HCT116 (cell line): Measurements from ENCODE around the gene ACOX3. TPM values are rescaled to one million over a fixed set of nuclear protein-coding genes. Genes with fewer than 3 reads are reported as not detected.

Source experiments
- ATAC-seq: fragments of 200-7000 bp; cut with Tn5 transposase; 2 replicates; pipeline ENCODE4 v1.9.1; 2020; ENCODE audit warnings: mild to moderate bottlenecking, moderate library complexity
- BruUV-seq: library from RNA; stranded (reverse); fragments of 400-500 nt; replicated peaks from 2 replicates; lab custom pipeline; 2021; lab: Mats Ljungman, UMichigan
- CTCF ChIA-PET: fragments of 300-600 bp; sonication (Branson Sonifier 250); formaldehyde crosslinking; loops from one replicate; lab custom pipeline; 2021; ENCODE audit warnings: antibody characterized with exemption; lab: Charles Lee
- POLR2A ChIA-PET: fragments of 300-600, 350-600 bp; sonication (Branson Sonifier 250); formaldehyde crosslinking; loops from one replicate; lab custom pipeline; 2021; ENCODE audit warnings: antibody characterized with exemption; lab: Charles Lee
- RAD21 ChIA-PET, 2 experiments: fragments of 300-600 bp; sonication (Branson Sonifier 250); formaldehyde crosslinking; loops; one replicate each; lab custom pipeline; 2023; ENCODE audit warnings: low total read pairs in 2 of 2; ENCODE audit not compliant: uncharacterized antibody in 2 of 2, unreplicated experiment in 2 of 2, low non-redundant PET in 1 of 2; lab: Charles Lee
- DNase-seq: peaks from one replicate; pipeline ENCODE4 v3.0.0-alpha.2; 2010; ENCODE audit warnings: low read depth, low spot score
- H2AFZ ChIP-seq: fragments of 200-600 bp; shearing (Covaris generic), sonication (generic); 2 replicates; pipeline ENCODE4 v1.6.1; 2017; ENCODE audit warnings: low read depth, mixed run types, mixed read lengths, antibody characterized with exemption, low read length; ENCODE audit not compliant: poor library complexity, severe bottlenecking
- H3K27ac ChIP-seq: 2 replicates; pipeline ENCODE4 v1.5.1; 2012; ENCODE audit warnings: low read depth, low read length
- H3K27me3 ChIP-seq: fragments of 200-600 bp; sonication (generic); 2 replicates; pipeline ENCODE4 v1.6.1; 2016; ENCODE audit warnings: mixed run types, low read length, mixed read lengths; ENCODE audit not compliant: insufficient read depth
- H3K36me3 ChIP-seq, 2 experiments: fragments of 200-500 bp in 1 of 2; fragments of 200-600 bp in 1 of 2; sonication (Bioruptor generic) in 1 of 2; sonication (generic) in 1 of 2; 2 replicates each; pipeline versions ENCODE4 v1.5.1 to v1.6.1; 2014 to 2016; ENCODE audit warnings: low read length in 2 of 2, inconsistent platforms in 1 of 2, mixed read lengths in 1 of 2, mixed run types in 1 of 2; ENCODE audit not compliant: insufficient read depth in 2 of 2, control insufficient read depth in 1 of 2
- H3K4me1 ChIP-seq, 2 experiments: fragments of 200-600 bp in 1 of 2; sonication (generic) in 1 of 2; 2 replicates each; pipeline versions ENCODE4 v1.5.1 to v1.6.1; 2012 to 2017; ENCODE audit warnings: low read length in 2 of 2, inconsistent platforms in 1 of 2, mild to moderate bottlenecking in 1 of 2, mixed read lengths in 1 of 2, mixed run types in 1 of 2, moderate library complexity in 1 of 2; ENCODE audit not compliant: insufficient read depth in 2 of 2, control insufficient read depth in 1 of 2
- H3K4me2 ChIP-seq: fragments of 200-600 bp; sonication (generic); 2 replicates; pipeline ENCODE4 v1.6.1; 2017; ENCODE audit warnings: mixed run types, low read length, mixed read lengths
- H3K4me3 ChIP-seq, 2 experiments: fragments of 200-600 bp in 1 of 2; sonication (generic) in 1 of 2; replicated peaks in 1 of 2; 2 replicates each; pipeline ENCODE4 v1.5.1; 2011 to 2016; ENCODE audit warnings: low read length in 2 of 2, control low read depth in 1 of 2, low read depth in 1 of 2, mild to moderate bottlenecking in 1 of 2, mixed read lengths in 1 of 2, mixed run types in 1 of 2
- H3K79me2 ChIP-seq: fragments of 200-600 bp; sonication (generic); 2 replicates; pipeline ENCODE4 v1.6.1; 2017; ENCODE audit warnings: mild to moderate bottlenecking, mixed run types, low read length, moderate library complexity, mixed read lengths; ENCODE audit not compliant: insufficient read depth
- H3K9ac ChIP-seq: fragments of 200-600 bp; sonication (generic); 2 replicates; pipeline ENCODE4 v1.6.1; 2016; ENCODE audit warnings: low read length, mixed read lengths
- H3K9me2 ChIP-seq: fragments of 200-600 bp; sonication (generic), shearing (Covaris generic); 2 replicates; pipeline ENCODE4 v1.6.1; 2017; ENCODE audit warnings: mixed run types, mild to moderate bottlenecking, moderate library complexity; ENCODE audit not compliant: insufficient read depth
- H3K9me3 ChIP-seq, 2 experiments: fragments of 200-500 bp in 1 of 2; fragments of 200-600 bp in 1 of 2; sonication (Bioruptor generic) in 1 of 2; sonication (generic) in 1 of 2; 2 replicates each; pipeline ENCODE4 v1.6.1; 2014 to 2017; ENCODE audit warnings: low read length in 2 of 2, mixed read lengths in 2 of 2, inconsistent platforms in 1 of 2, low read depth in 1 of 2, mild to moderate bottlenecking in 1 of 2, mixed run types in 1 of 2, moderate library complexity in 1 of 2; ENCODE audit not compliant: control insufficient read depth in 1 of 2, insufficient read depth in 1 of 2
- H4K20me1 ChIP-seq: fragments of 200-600 bp; sonication (generic), shearing (Covaris generic); 2 replicates; pipeline ENCODE4 v1.6.1; 2017; ENCODE audit warnings: mixed run types, mild to moderate bottlenecking, moderate library complexity; ENCODE audit not compliant: insufficient read depth
- CEBPB ChIP-seq: IDR thresholded peaks from 2 replicates; pipeline ENCODE4 v1.6.1; 2012; ENCODE audit warnings: low read depth
- EZH2 ChIP-seq: fragments of 200-600 bp; sonication (generic); IDR thresholded peaks from 2 replicates; pipeline ENCODE4 v1.6.1; 2017; ENCODE audit warnings: antibody characterized with exemption, mixed run types
- EZH2phosphoT487 ChIP-seq: fragments of 200-600 bp; IDR thresholded peaks from 2 replicates; pipeline ENCODE4 v1.6.1; 2018; ENCODE audit warnings: antibody characterized with exemption, borderline replicate concordance
- FOSL1 ChIP-seq: IDR thresholded peaks from 2 replicates; pipeline ENCODE4 v1.6.1; 2012; ENCODE audit warnings: low read depth
- POLR2A ChIP-seq: IDR thresholded peaks from 2 replicates; pipeline ENCODE4 v1.7.0; 2011; ENCODE audit warnings: borderline replicate concordance; ENCODE audit not compliant: insufficient read depth, insufficient read length; ENCODE audit errors: extremely low read depth
- POLR2AphosphoS5 ChIP-seq: IDR thresholded peaks from 2 replicates; pipeline ENCODE4 v1.6.1; 2011; ENCODE audit warnings: mild to moderate bottlenecking, low read depth, low read length, moderate library complexity
- ZFX ChIP-seq: fragments of 450-650 bp; IDR thresholded peaks from 2 replicates; pipeline ENCODE4 v1.6.1; 2017
- ZNF274 ChIP-seq: fragments of 200-500 bp; sonication (Bioruptor generic); IDR thresholded peaks from 2 replicates; pipeline ENCODE4 v1.6.1; 2014; ENCODE audit warnings: mild to moderate bottlenecking, low read depth, low read length, inconsistent platforms
- intact Hi-C: fragments of 100-400 bp; cut with micrococcal nuclease; formaldehyde crosslinking; loops from 2 replicates; pipeline ENCODE4 v1.10.0; 2022
- total RNA-seq: library from RNA; stranded (reverse); gene quantifications from one replicate; pipeline ENCODE4 v1.2.1, GENCODE V29; 2021; ENCODE audit not compliant: unreplicated experiment
- TF ChIP-seq, protein P1 (sequence below): IDR thresholded peaks from 2 replicates; pipeline ENCODE4 v1.6.1; 2011; ENCODE audit warnings: mild to moderate bottlenecking, low read length, moderate library complexity; ENCODE audit not compliant: insufficient replicate concordance; ENCODE audit errors: extremely low read depth
- TF ChIP-seq, protein P2 (sequence below): IDR thresholded peaks from 2 replicates; pipeline ENCODE4 v1.6.1; 2012

Gene ACOX3
- total RNA-seq, 1 experiment from 2014 or later, result 16.9 TPM

DNA sequence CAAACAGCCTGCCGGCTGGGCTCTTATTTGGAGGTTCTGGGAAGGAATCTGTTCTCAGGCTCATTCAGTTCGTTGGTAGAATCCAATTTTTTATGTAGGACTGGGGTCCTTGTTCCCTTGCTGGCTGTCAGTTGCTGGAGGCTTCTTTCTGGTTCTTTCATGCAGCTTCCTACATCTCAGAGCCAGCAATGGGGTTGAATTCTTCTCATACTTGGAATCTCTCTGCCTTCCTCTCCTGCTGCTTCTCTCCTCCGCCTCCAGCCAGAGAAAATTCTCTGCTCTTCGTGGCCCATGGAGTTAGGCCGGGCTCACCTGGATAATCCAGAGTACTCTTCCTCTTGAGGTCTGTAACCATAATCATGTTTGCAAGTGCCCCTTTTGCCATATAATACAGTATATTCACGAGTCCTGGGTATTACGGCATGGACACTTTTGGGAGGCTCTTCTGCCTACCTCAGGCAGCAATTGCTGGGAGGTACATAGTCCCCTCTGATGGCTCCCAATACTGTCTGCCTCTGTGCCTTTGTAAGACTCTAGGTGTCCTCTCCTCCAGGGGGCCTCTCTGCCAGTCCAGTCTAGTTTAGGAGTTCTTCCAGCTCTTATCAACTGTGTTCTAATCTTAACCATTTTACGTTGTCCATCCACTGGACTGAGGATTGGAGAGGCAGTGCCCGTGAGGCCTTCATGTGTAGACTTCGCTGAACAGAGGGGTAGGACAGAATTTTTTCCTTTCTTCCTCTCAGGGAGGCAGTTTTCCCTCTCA is 2.3 kb upstream of the ACOX3 start (continued):
- TF ChIP-seq, protein P1, sequence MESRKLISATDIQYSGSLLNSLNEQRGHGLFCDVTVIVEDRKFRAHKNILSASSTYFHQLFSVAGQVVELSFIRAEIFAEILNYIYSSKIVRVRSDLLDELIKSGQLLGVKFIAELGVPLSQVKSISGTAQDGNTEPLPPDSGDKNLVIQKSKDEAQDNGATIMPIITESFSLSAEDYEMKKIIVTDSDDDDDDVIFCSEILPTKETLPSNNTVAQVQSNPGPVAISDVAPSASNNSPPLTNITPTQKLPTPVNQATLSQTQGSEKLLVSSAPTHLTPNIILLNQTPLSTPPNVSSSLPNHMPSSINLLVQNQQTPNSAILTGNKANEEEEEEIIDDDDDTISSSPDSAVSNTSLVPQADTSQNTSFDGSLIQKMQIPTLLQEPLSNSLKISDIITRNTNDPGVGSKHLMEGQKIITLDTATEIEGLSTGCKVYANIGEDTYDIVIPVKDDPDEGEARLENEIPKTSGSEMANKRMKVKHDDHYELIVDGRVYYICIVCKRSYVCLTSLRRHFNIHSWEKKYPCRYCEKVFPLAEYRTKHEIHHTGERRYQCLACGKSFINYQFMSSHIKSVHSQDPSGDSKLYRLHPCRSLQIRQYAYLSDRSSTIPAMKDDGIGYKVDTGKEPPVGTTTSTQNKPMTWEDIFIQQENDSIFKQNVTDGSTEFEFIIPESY, result no peak
- no peak for TF ChIP-seq EZH2
- TF ChIP-seq POLR2AphosphoS5, result no peak
- no peak for TF ChIP-seq POLR2A
- no peak for TF ChIP-seq ZNF274
- TF ChIP-seq, all 23 proteins: peak for 0

DNA sequence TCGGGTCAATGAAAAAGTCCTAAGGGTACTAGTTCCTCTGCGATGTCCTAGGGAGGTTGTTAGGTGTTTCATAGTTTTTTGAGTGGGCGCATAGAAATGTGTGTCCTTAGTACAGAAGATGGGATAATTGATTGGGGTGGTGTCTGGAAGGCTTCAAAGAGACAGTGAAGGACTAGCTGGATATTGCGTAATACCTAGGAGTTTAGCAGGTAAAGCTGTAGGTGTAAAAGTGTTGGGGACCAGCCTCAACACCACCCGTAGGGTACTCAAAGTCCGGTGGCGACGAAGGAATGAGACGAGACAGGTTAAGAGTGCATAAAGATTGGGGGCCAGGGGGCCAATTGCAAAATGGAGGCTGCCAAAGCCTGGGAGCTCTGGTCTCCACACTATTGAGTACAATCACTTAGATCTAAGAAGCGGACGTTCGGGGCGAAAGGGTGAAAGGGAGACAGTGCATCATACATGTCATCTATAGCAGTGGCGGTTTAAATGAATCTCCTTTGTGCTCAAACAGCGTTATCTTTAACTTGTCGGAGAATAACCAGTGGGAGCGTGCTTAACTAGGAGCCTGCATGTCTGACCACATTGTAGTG is 1.1 kb upstream of the ACOX3 start:
- RAD21 ChIA-PET, result no interaction called here
- intact Hi-C loops, result no loop called here
- Histone ChIP-seq H2AFZ (no peak overlapping the region), H3K4me3 (peak overlapping the region; percentile 87 to 99), H3K79me2 (peaks cover 94% of the 10 kb centered on the region), H3K9ac (peak overlapping the region; percentile 82), H4K20me1 (no peaks in the 10 kb centered on the region), H3K9me2 (no peaks in the 10 kb centered on the region), H3K4me1 (peaks cover 11 to 19% of the 10 kb centered on the region in 2 experiments; a peak in 3 of 4 replicates), H3K27me3 (no peaks in the 10 kb centered on the region), H3K9me3 (no peaks in the 10 kb centered on the region), H3K4me2 (peak overlapping the region; percentile 93), H3K27ac (peak overlapping the region; percentile 78; the same call in 1 of the 2 replicates), H3K36me3 (0 out of 4 replicates have a peak, but pooled peaks cover 3 to 4% of the 10 kb centered on the region in 2 experiments)
- BruUV-seq, result TSS peak; percentile 53
- POLR2A ChIA-PET, result interaction anchor here (1.1 kb wide), 1 partner anchor 10 kb away, joined by 5 read pairs; no protein-coding TSS in a partner anchor
- CTCF ChIA-PET, result no interaction called here
- ATAC-seq, result no peak
- TF ChIP-seq FOSL1 (no peak), POLR2AphosphoS5 (no peak), CEBPB (peak; percentile 78), ZFX (no peak), EZH2phosphoT487 (no peak)
- TF ChIP-seq, protein P2, sequence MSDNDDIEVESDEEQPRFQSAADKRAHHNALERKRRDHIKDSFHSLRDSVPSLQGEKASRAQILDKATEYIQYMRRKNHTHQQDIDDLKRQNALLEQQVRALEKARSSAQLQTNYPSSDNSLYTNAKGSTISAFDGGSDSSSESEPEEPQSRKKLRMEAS, result no peak
- no peak for DNase-seq
